ENCODE data around the gene PIP5K1C.
A peak's percentile ranks its signal among the peaks of the same experiment; 100 is the strongest.
"Not testable (repeated sequence)": the region's sequence is repeated elsewhere in the genome, so short reads cannot be mapped to it uniquely, and the experiment has no call there.

Gene PIP5K1C

GRCh38 chr19:3672993-3673392, 27.3 kb downstream of the PIP5K1C start:
- no peak for DNase-seq

- DNase-seq: no peak
Measured at GRCh38 chr19:3672575-3672948, 27.7 kb downstream of the PIP5K1C start.

- DNase-seq: no peak
Measured at GRCh38 chr19:3671680-3672574, 28.3 kb downstream of the PIP5K1C start.

- no peak for DNase-seq
Measured at GRCh38 chr19:3670796-3671679, 29.2 kb downstream of the PIP5K1C start.

- DNase-seq: no peak
Measured at GRCh38 chr19:3669947-3670795, 30.1 kb downstream of the PIP5K1C start.

- DNase-seq: no peak
Measured at GRCh38 chr19:3669082-3669946, 31.0 kb downstream of the PIP5K1C start.

- DNase-seq: no peak
Measured at GRCh38 chr19:3668331-3669081, 31.8 kb downstream of the PIP5K1C start.

GRCh38 chr19:3667766-3668165, 32.5 kb downstream of the PIP5K1C start:
- DNase-seq: no peak

GRCh38 chr19:3667037-3667638, 33.1 kb downstream of the PIP5K1C start:
- DNase-seq: no peak

- DNase-seq: not testable (repeated sequence)
Measured at GRCh38 chr19:3666545-3666856, 33.8 kb downstream of the PIP5K1C start.

GRCh38 chr19:3665681-3666544, 34.4 kb downstream of the PIP5K1C start:
- DNase-seq: peak; percentile 6

GRCh38 chr19:3664879-3665642, 35.2 kb downstream of the PIP5K1C start:
- no peak for DNase-seq

GRCh38 chr19:3663838-3664237, 36.4 kb downstream of the PIP5K1C start:
- no peak for DNase-seq

- DNase-seq: no peak
Measured at GRCh38 chr19:3661284-3662238, 38.7 kb downstream of the PIP5K1C start.

- DNase-seq: peak; percentile 39
Measured at GRCh38 chr19:3660493-3661219, 39.6 kb downstream of the PIP5K1C start.

- DNase-seq: no peak
Measured at GRCh38 chr19:3659746-3660112, 40.5 kb downstream of the PIP5K1C start.
